HG03135 (cell line): Measurements from ENCODE around the gene BRAT1.
"Not testable (repeated sequence)": the region's sequence is repeated elsewhere in the genome, so short reads cannot be mapped to it uniquely, and the experiment has no call there.

Source experiments
- ATAC-seq: cut with Tn5 transposase; IDR thresholded peaks from one replicate; pipeline ENCODE4 v1.9.1; 2021; ENCODE audit warnings: mild to moderate bottlenecking, moderate library complexity; ENCODE audit not compliant: unreplicated experiment

Gene BRAT1

GRCh38 chr7:2555121-2556052 is at the start of gene BRAT1:
BRAT1 (minus strand) TSS chr7:2555524; CDS start chr7:2554431, 1,093 bp downstream.
- ATAC-seq = peak; percentile 68

DNA sequence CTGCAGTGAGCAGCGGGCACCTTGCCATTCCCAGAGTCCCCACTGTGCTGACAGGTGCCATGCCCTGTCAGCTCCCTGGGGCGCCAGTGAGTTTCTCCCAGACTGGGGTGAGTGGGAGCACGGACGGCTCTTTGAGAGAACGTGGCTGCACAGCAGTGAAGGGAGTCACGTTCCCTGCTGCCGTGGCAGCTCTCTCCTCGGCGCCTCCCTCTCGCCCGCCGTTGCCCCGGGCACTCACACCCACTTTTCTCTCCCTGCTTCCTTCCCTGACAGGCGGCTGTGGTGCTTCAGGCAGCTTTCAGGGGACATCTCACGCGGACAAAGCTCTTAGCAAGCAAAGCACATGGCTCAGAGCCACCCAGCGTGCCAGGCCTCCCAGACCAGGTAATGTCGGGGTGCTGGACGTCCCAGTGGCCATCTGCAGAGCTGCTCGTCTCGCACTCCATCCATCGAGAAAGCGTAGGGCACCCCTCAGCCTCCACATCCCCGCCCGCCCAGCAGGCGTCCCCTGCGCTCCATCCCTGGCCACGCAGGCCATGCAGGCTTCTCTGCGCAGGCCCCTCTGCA is 49.4 kb upstream of the BRAT1 start:
- no peak for ATAC-seq

DNA sequence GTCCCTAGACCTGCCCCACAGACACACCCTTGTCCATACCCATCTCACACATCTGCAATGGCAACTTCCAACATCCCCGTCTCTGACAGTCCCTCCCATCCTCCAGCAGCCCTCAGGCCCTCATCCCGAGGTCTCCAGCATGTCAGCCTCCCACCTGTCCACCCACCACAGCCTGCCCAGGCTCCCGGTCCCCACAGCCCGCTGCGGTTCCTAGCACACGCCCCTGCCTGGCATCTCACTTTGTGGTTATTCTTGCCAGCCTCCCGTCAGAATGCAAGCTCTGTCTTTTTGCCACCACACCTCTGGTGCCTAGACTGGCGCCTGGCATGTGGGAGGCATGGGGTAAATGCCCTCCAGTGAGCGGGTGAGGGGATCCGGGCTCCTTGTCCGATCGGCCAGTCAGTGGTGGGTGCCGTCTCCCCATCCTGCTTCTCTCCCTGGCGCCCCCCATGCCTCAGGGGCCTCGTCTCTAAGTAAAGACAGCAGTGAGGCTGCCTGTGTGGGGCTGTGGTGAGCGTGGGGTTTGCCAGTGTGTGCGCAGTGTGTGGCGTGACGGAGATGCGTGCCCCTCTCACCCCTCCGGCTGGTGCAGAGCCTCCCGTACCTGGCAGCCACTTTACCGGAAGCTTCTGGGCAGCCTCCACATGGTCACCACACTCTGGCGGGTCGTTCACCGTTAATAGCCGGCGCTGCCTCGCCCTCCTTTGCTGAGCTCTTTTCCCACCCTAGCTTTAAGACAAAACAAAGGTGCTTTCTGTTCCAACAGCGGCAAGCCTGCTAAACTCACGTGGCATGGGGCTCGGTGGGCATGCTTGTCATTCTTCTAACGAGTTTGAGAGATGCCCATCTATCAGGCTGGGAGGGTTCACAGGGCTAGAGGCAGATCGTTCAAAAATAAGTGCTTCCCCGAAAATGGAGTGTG is 48.0 kb upstream of the BRAT1 start:
- ATAC-seq = no peak

- no peak for ATAC-seq
Observed at GRCh38 chr7:2602406-2603043, 47.2 kb upstream of the BRAT1 start.

GRCh38 chr7:2601907-2602306 is 46.6 kb upstream of the BRAT1 start:
- ATAC-seq = no peak

GRCh38 chr7:2601065-2601464 is 45.7 kb upstream of the BRAT1 start:
- ATAC-seq = no peak

DNA sequence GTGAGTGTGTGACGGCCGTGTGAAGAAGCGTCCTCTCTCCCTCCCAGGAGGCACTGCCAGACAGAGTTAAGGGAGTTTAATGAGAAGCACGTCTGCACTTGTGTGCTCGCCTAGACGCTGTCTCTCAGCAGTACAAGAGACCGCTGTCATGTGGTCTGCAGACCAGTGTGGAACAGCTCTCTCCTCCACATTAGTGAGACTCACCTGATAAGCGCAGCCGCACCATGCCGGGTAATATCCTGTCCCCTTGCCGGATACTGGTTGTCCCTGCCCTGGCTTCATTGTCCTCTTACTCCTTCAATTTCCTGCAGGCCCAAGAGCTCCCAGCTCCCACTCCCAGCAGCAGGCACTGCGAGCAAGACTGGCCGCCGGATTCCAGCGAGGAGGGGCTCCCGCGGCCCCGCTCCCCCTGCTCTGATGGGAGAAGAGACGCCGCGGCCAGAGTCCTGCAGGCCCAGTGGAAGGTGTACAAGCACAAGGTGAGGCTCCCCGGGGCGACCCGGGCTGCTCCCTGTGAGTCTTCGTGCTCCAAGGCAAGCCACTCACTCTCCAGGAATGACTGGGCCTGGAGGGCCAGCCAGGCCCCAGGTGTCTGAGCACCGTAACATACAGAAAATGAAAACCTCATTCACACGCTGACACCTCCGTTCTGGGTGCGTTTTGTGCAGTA is 43.0 kb upstream of the BRAT1 start:
- no peak for ATAC-seq

- no peak for ATAC-seq
Observed at GRCh38 chr7:2597273-2597640, 41.9 kb upstream of the BRAT1 start.

- no peak for ATAC-seq
Observed at GRCh38 chr7:2596464-2597272, 41.3 kb upstream of the BRAT1 start.

GRCh38 chr7:2595258-2595860 is 40.0 kb upstream of the BRAT1 start:
- ATAC-seq = no peak

GRCh38 chr7:2594599-2594998 is 39.3 kb upstream of the BRAT1 start:
- ATAC-seq = no peak

DNA sequence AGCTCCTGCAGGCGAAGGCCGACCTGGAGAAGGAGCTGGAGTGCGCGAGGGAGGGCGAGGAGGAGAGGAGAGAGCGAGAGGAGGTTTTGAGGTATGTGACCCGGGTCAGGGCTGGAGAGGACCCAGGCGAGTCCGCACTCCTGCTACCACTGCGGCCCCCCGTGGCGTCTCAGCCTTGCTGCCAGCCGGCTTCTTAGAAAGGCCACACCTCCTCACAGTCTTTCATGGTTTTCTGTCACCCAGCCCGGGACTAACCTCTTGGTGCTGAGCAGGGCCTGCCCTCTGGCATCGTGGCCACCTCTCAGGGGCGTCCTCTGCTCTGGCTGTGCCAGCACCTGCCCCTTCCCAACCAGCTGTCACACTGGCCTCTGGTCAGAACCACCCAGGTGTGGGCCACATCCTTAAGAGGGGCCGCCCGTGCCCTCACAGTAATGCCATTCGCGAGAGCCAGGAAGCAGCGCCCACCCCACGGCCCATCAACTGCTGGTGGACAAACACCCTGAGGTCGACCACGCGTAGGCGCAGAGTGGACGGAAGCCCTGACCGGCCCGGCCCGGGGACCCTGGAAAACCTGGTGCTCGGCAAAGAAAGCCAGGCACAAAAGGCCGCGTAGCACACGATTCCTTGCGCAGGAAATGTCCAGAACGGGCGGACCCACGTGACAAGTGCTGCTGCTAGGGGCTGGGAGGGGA is 37.9 kb upstream of the BRAT1 start:
- ATAC-seq = no peak

DNA sequence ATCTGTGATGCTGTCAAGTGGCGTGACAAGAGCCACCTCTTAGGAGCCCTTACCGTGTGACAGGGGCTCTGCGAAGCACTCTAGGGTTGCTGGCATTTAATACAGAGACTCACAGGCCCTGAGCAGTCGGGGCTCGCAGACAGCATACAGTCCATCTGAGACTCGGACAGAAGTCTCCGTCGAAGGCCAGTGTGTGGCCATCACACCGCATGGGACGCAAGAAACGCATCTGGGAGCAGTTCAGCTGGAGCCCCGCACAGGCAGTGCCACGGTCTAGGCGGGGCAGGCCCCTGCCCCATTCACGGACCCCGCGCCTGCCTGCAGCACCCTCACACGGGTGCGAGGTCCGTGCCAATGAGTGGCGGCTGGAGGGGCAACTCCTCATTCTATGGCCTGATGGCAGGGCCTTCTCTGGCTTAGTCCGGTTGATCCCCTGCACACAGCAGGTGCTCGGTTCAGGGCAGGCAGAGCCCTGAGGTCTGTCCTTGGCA is 37.1 kb upstream of the BRAT1 start:
- no peak for ATAC-seq

DNA sequence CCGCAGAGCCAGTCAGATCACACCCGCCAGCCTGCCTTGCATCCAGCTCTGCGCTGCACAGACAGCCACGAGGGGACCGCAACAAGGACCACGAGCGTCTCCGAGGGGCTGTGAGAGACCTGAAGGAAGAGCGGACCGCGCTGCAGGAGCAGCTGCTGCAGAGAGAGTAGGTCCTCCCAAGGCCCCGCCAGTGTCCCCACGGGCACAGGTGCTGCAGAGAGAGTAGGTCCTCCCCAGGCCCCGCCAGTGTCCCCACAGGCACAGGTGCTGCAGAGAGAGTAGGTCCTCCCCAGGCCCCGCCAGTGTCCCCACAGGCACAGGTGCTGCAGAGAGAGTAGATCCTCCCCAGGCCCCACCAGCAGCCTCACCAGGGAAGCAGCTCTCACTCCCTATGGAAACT is 34.6 kb upstream of the BRAT1 start:
- not testable (repeated sequence) for ATAC-seq

DNA sequence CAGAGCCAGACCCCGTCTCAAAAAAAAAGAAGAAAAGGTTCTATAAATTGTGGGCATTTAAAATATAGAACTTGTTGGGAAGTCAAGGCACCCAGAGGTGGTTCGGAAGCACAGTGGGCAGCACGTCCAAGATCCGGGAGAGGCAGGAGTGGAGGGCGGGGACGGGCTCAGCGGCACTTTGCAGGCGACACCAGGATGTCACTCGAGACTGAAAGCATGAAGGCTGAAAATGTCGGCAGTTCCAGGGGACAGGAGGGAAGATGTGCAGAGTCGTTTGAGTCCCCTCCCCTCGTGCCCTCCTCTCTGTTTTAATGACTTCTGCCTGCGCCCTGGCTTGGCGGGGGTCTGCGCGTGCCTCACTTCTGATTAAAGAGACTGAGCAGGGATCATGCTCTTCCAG is 34.0 kb upstream of the BRAT1 start:
- no peak for ATAC-seq

GRCh38 chr7:2587778-2588177 is 32.5 kb upstream of the BRAT1 start:
- ATAC-seq = no peak

- no peak for ATAC-seq
Observed at GRCh38 chr7:2587134-2587533, 31.8 kb upstream of the BRAT1 start.

DNA sequence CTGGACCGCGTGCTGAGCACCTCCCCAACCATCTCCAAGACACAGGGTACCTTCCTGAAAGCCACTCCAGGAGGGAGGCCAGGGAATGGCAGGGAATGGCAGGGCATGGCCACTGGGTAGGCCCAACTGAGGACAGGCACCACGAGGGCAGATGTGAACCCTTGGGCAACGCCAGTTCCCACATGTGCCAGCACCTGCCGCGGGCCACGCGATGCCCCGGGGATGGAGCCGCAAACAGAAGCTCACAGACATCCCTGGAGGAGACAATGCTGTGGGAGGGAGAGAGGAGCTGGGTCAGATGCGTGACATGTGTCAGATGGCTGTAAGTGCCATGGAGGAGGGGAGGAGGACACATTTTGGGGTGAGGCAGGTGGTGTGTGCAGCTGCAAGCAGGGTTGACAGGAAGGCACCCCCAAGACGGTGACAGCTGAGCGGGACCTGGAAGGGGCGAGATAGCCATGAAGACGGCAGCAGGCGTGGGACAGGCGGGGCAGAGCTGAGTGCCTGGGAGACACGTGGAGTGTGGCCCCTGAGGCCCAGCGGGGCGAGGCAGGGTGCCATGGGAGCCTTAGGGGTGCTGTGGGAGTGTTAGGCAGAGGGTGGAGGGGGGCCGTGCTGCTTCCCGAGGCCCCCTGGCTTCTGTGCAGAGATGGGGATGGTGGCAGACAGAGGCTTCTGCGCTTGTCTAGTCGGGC is 31.1 kb upstream of the BRAT1 start:
- ATAC-seq = no peak
